HCT116 (cell line): ENCODE results near the gene CEACAM5. TPM values are rescaled to one million over a fixed set of nuclear protein-coding genes. Genes with fewer than 3 reads are reported as not detected.

Experiments
- ATAC-seq: fragments of 200-7000 bp; cut with Tn5 transposase; 2 replicates; pipeline ENCODE4 v1.9.1; 2020; ENCODE audit warnings: mild to moderate bottlenecking, moderate library complexity
- BruUV-seq: library from RNA; stranded (reverse); fragments of 400-500 nt; replicated peaks from 2 replicates; lab custom pipeline; 2021; lab: Mats Ljungman, UMichigan
- CTCF ChIA-PET: fragments of 300-600 bp; sonication (Branson Sonifier 250); formaldehyde crosslinking; loops from one replicate; lab custom pipeline; 2021; ENCODE audit warnings: antibody characterized with exemption; lab: Charles Lee
- POLR2A ChIA-PET: fragments of 300-600, 350-600 bp; sonication (Branson Sonifier 250); formaldehyde crosslinking; loops from one replicate; lab custom pipeline; 2021; ENCODE audit warnings: antibody characterized with exemption; lab: Charles Lee
- RAD21 ChIA-PET, 2 experiments: fragments of 300-600 bp; sonication (Branson Sonifier 250); formaldehyde crosslinking; loops; one replicate each; lab custom pipeline; 2023; ENCODE audit warnings: low total read pairs in 2 of 2; ENCODE audit not compliant: uncharacterized antibody in 2 of 2, unreplicated experiment in 2 of 2, low non-redundant PET in 1 of 2; lab: Charles Lee
- DNase-seq: peaks from one replicate; pipeline ENCODE4 v3.0.0-alpha.2; 2010; ENCODE audit warnings: low read depth, low spot score
- H2AFZ ChIP-seq: fragments of 200-600 bp; shearing (Covaris generic), sonication (generic); 2 replicates; pipeline ENCODE4 v1.6.1; 2017; ENCODE audit warnings: low read depth, mixed run types, mixed read lengths, antibody characterized with exemption, low read length; ENCODE audit not compliant: poor library complexity, severe bottlenecking
- H3K27ac ChIP-seq: 2 replicates; pipeline ENCODE4 v1.5.1; 2012; ENCODE audit warnings: low read depth, low read length
- H3K27me3 ChIP-seq: fragments of 200-600 bp; sonication (generic); 2 replicates; pipeline ENCODE4 v1.6.1; 2016; ENCODE audit warnings: mixed run types, low read length, mixed read lengths; ENCODE audit not compliant: insufficient read depth
- H3K36me3 ChIP-seq, 2 experiments: fragments of 200-500 bp in 1 of 2; fragments of 200-600 bp in 1 of 2; sonication (Bioruptor generic) in 1 of 2; sonication (generic) in 1 of 2; 2 replicates each; pipeline versions ENCODE4 v1.5.1 to v1.6.1; 2014 to 2016; ENCODE audit warnings: low read length in 2 of 2, inconsistent platforms in 1 of 2, mixed read lengths in 1 of 2, mixed run types in 1 of 2; ENCODE audit not compliant: insufficient read depth in 2 of 2, control insufficient read depth in 1 of 2
- H3K4me1 ChIP-seq, 2 experiments: fragments of 200-600 bp in 1 of 2; sonication (generic) in 1 of 2; 2 replicates each; pipeline versions ENCODE4 v1.5.1 to v1.6.1; 2012 to 2017; ENCODE audit warnings: low read length in 2 of 2, inconsistent platforms in 1 of 2, mild to moderate bottlenecking in 1 of 2, mixed read lengths in 1 of 2, mixed run types in 1 of 2, moderate library complexity in 1 of 2; ENCODE audit not compliant: insufficient read depth in 2 of 2, control insufficient read depth in 1 of 2
- H3K4me2 ChIP-seq: fragments of 200-600 bp; sonication (generic); 2 replicates; pipeline ENCODE4 v1.6.1; 2017; ENCODE audit warnings: mixed run types, low read length, mixed read lengths
- H3K4me3 ChIP-seq, 2 experiments: fragments of 200-600 bp in 1 of 2; sonication (generic) in 1 of 2; replicated peaks in 1 of 2; 2 replicates each; pipeline ENCODE4 v1.5.1; 2011 to 2016; ENCODE audit warnings: low read length in 2 of 2, control low read depth in 1 of 2, low read depth in 1 of 2, mild to moderate bottlenecking in 1 of 2, mixed read lengths in 1 of 2, mixed run types in 1 of 2
- H3K79me2 ChIP-seq: fragments of 200-600 bp; sonication (generic); 2 replicates; pipeline ENCODE4 v1.6.1; 2017; ENCODE audit warnings: mild to moderate bottlenecking, mixed run types, low read length, moderate library complexity, mixed read lengths; ENCODE audit not compliant: insufficient read depth
- H3K9ac ChIP-seq: fragments of 200-600 bp; sonication (generic); 2 replicates; pipeline ENCODE4 v1.6.1; 2016; ENCODE audit warnings: low read length, mixed read lengths
- H3K9me2 ChIP-seq: fragments of 200-600 bp; sonication (generic), shearing (Covaris generic); 2 replicates; pipeline ENCODE4 v1.6.1; 2017; ENCODE audit warnings: mixed run types, mild to moderate bottlenecking, moderate library complexity; ENCODE audit not compliant: insufficient read depth
- H3K9me3 ChIP-seq, 2 experiments: fragments of 200-500 bp in 1 of 2; fragments of 200-600 bp in 1 of 2; sonication (Bioruptor generic) in 1 of 2; sonication (generic) in 1 of 2; 2 replicates each; pipeline ENCODE4 v1.6.1; 2014 to 2017; ENCODE audit warnings: low read length in 2 of 2, mixed read lengths in 2 of 2, inconsistent platforms in 1 of 2, low read depth in 1 of 2, mild to moderate bottlenecking in 1 of 2, mixed run types in 1 of 2, moderate library complexity in 1 of 2; ENCODE audit not compliant: control insufficient read depth in 1 of 2, insufficient read depth in 1 of 2
- H4K20me1 ChIP-seq: fragments of 200-600 bp; sonication (generic), shearing (Covaris generic); 2 replicates; pipeline ENCODE4 v1.6.1; 2017; ENCODE audit warnings: mixed run types, mild to moderate bottlenecking, moderate library complexity; ENCODE audit not compliant: insufficient read depth
- CEBPB ChIP-seq: IDR thresholded peaks from 2 replicates; pipeline ENCODE4 v1.6.1; 2012; ENCODE audit warnings: low read depth
- FOSL1 ChIP-seq: IDR thresholded peaks from 2 replicates; pipeline ENCODE4 v1.6.1; 2012; ENCODE audit warnings: low read depth
- SIN3A ChIP-seq: IDR thresholded peaks from 2 replicates; pipeline ENCODE4 v1.6.1; 2012; ENCODE audit warnings: low read depth
- SP1 ChIP-seq: IDR thresholded peaks from 2 replicates; pipeline ENCODE4 v1.6.1; 2012; ENCODE audit warnings: low read depth
- SRF ChIP-seq: IDR thresholded peaks from 2 replicates; pipeline ENCODE4 v1.6.1; 2012; ENCODE audit warnings: low read depth
- intact Hi-C: fragments of 100-400 bp; cut with micrococcal nuclease; formaldehyde crosslinking; loops from 2 replicates; pipeline ENCODE4 v1.10.0; 2022
- total RNA-seq: library from RNA; stranded (reverse); gene quantifications from one replicate; pipeline ENCODE4 v1.2.1, GENCODE V29; 2021; ENCODE audit not compliant: unreplicated experiment
- TF ChIP-seq, protein P1 (sequence below): IDR thresholded peaks from 2 replicates; pipeline ENCODE4 v1.6.1; 2012
- TF ChIP-seq, protein P2 (sequence below), 3 experiments: fragments of 200-600 bp in 1 of 3; sonication (generic) in 1 of 3; IDR thresholded peaks in 2 of 3; conservative IDR thresholded peaks in 1 of 3; 2 replicates each; pipeline ENCODE4 v1.5.1; 2012 to 2017; ENCODE audit warnings: low read depth in 2 of 3, low read length in 2 of 3, antibody characterized with exemption in 1 of 3, borderline replicate concordance in 1 of 3, control low read depth in 1 of 3, mild to moderate bottlenecking in 1 of 3, mixed read lengths in 1 of 3, mixed run types in 1 of 3, moderate library complexity in 1 of 3; ENCODE audit not compliant: insufficient read depth in 1 of 3
- TF ChIP-seq, protein P3 (sequence below): IDR thresholded peaks from 2 replicates; pipeline ENCODE4 v1.6.1; 2012; ENCODE audit warnings: low read depth

Gene CEACAM5
- total RNA-seq, 1 experiment from 2014 or later = 0.22 TPM

DNA sequence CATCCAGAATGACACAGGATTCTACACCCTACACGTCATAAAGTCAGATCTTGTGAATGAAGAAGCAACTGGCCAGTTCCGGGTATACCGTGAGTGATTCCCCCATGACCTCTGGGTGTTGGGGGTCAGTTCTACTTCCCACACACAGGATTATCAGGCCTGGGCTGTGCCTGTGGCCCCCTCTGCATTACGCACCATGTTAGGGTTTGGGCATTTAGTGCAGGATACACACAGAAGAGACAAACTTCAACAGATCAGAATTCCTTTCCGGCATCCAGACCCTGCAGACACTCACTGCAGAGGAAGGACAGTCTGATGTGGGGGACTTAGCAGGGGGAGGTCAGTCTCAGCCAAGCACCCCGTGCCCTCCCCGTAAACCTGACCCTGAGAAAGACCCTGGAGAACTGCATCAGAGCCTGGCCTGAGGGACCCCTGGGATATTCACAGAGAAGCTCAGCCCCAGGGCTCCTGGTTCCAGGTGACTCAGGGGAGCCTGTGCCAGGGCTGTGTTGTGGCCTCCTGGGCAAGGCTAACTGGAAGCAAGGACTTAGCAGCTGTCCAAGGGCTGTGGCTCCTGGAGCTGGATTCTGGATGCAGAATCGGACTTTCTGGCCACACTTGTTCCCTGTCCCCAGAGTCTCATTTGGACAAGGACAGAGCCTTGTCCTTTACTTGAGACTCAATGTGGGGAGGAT is 1.7 kb downstream of the CEACAM5 start:
- H3K4me1 ChIP-seq = 0 out of 4 replicates have a peak, but pooled peaks cover 0 to 4% of the 10 kb centered on the region in 2 experiments
- DNase-seq (no peak), ATAC-seq (no peak)
- H3K36me3 ChIP-seq = no peaks in the 10 kb centered on the region
- BruUV-seq = no TSS peak
- RAD21 ChIA-PET = no interaction called here
- H2AFZ ChIP-seq = no peak overlapping the region
- H3K79me2 ChIP-seq = no peaks in the 10 kb centered on the region
- no peaks in the 10 kb centered on the region for H3K9me2 ChIP-seq
- H4K20me1 ChIP-seq = no peaks in the 10 kb centered on the region
- H3K9me3 ChIP-seq = no peaks in the 10 kb centered on the region
- H3K27ac ChIP-seq = no peak overlapping the region
- POLR2A ChIA-PET = interaction anchor here (1.4 kb wide), 1 partner anchor 8 kb away, joined by 3 read pairs; no protein-coding TSS in a partner anchor
- CTCF ChIA-PET = no interaction called here
- no peak overlapping the region for H3K4me3 ChIP-seq
- peaks cover 47% of the 10 kb centered on the region for H3K27me3 ChIP-seq
- H3K4me2 ChIP-seq = no peak overlapping the region
- intact Hi-C loops = loop anchor here (5.0 to 10.0 kb wide), 2 partner anchors 77 to 245 kb away; partner anchors contain the start of gene RABAC1
- TF ChIP-seq CEBPB (no peak), SRF (no peak), SP1 (no peak)
- TF ChIP-seq, protein P1, sequence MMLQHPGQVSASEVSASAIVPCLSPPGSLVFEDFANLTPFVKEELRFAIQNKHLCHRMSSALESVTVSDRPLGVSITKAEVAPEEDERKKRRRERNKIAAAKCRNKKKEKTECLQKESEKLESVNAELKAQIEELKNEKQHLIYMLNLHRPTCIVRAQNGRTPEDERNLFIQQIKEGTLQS = no peak
- H3K9ac ChIP-seq = no peak overlapping the region

DNA sequence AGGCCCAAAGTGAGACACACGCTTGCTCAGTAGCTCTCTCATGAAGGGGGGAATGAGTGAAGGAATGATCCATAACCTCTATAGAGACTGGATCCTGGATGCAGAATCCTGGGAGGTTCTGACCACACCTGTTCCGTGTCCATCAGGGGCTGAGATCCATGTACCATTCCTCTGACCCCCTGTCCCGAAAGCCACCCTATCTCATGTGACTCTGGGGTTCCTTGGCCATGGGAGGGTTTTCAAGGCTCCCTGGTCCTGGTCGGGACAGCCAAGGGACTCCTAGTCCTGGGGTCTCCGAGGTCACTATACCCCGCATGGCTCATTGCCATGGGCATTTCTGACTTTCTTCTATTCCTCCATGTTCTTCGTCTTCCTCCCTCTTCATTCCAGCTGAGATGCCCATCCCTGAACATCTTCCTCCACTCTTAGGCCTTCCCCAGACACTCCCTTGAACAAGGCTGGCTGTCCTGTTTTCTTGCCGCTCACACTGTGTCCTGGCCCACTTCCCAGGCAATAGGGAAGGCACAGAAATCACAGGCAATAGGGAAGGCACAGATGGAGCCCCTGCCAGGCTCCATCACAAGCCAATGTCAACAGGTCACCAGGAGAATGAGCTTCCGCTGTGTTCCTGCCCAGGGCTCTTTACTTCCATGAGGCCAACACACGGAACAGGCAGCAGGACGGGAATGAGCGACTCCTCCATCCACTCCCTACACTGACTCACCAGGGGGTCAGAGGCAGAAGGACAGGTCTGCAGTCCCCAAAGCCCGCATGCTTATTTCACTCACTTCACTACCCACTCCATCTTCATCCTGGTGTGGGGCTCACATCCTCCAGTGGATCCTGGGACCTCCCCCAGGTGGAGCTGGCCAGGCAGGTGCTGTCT is 3.2 kb downstream of the CEACAM5 start:
- Histone ChIP-seq H3K9me3 (no peaks in the 10 kb centered on the region), H3K4me3 (no peak overlapping the region), H3K9me2 (no peaks in the 10 kb centered on the region), H4K20me1 (no peaks in the 10 kb centered on the region), H3K9ac (no peak overlapping the region), H3K79me2 (no peaks in the 10 kb centered on the region), H3K27ac (no peak overlapping the region), H3K27me3 (peaks cover 52% of the 10 kb centered on the region), H3K4me1 (0 out of 4 replicates have a peak, but pooled peaks cover 0 to 4% of the 10 kb centered on the region in 2 experiments), H2AFZ (no peak overlapping the region), H3K36me3 (no peaks in the 10 kb centered on the region), H3K4me2 (no peak overlapping the region)
- intact Hi-C loops = no loop called here
- BruUV-seq = no TSS peak
- ATAC-seq = no peak
- CTCF ChIA-PET = no interaction called here
- RAD21 ChIA-PET = no interaction called here
- POLR2A ChIA-PET = interaction anchor here (1.4 kb wide), 1 partner anchor 10 kb away, joined by 3 read pairs; no protein-coding TSS in a partner anchor
- no peak for DNase-seq
- TF ChIP-seq, protein P2, sequence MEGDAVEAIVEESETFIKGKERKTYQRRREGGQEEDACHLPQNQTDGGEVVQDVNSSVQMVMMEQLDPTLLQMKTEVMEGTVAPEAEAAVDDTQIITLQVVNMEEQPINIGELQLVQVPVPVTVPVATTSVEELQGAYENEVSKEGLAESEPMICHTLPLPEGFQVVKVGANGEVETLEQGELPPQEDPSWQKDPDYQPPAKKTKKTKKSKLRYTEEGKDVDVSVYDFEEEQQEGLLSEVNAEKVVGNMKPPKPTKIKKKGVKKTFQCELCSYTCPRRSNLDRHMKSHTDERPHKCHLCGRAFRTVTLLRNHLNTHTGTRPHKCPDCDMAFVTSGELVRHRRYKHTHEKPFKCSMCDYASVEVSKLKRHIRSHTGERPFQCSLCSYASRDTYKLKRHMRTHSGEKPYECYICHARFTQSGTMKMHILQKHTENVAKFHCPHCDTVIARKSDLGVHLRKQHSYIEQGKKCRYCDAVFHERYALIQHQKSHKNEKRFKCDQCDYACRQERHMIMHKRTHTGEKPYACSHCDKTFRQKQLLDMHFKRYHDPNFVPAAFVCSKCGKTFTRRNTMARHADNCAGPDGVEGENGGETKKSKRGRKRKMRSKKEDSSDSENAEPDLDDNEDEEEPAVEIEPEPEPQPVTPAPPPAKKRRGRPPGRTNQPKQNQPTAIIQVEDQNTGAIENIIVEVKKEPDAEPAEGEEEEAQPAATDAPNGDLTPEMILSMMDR (IDR thresholded peaks at IDR 0.05 in 2 of 3, conservative IDR thresholded peaks at IDR 0.05 in 1 of 3; ENCODE audit: borderline replicate concordance in 1 of 3, insufficient read depth in 1 of 3, low read depth in 2 of 3, low read length in 2 of 3) = no peak
- TF ChIP-seq, protein P3, sequence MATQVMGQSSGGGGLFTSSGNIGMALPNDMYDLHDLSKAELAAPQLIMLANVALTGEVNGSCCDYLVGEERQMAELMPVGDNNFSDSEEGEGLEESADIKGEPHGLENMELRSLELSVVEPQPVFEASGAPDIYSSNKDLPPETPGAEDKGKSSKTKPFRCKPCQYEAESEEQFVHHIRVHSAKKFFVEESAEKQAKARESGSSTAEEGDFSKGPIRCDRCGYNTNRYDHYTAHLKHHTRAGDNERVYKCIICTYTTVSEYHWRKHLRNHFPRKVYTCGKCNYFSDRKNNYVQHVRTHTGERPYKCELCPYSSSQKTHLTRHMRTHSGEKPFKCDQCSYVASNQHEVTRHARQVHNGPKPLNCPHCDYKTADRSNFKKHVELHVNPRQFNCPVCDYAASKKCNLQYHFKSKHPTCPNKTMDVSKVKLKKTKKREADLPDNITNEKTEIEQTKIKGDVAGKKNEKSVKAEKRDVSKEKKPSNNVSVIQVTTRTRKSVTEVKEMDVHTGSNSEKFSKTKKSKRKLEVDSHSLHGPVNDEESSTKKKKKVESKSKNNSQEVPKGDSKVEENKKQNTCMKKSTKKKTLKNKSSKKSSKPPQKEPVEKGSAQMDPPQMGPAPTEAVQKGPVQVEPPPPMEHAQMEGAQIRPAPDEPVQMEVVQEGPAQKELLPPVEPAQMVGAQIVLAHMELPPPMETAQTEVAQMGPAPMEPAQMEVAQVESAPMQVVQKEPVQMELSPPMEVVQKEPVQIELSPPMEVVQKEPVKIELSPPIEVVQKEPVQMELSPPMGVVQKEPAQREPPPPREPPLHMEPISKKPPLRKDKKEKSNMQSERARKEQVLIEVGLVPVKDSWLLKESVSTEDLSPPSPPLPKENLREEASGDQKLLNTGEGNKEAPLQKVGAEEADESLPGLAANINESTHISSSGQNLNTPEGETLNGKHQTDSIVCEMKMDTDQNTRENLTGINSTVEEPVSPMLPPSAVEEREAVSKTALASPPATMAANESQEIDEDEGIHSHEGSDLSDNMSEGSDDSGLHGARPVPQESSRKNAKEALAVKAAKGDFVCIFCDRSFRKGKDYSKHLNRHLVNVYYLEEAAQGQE = no peak
- TF ChIP-seq FOSL1 = no peak
- TF ChIP-seq SIN3A = no peak
